ENCODE measurements around the gene OR6V1.
A peak's percentile ranks its signal among the peaks of the same experiment; 100 is the strongest.

OR6V1 gene

GRCh38 chr7:143052041-143052440 is at the start of gene OR6V1:
TSS of gene OR6V1 (plus strand) at chr7:143052341. CDS start at chr7:143052341, 0 bp downstream.
- DNase-seq (ENCODE audit: low read depth in 3 of 3), result no peak

DNA sequence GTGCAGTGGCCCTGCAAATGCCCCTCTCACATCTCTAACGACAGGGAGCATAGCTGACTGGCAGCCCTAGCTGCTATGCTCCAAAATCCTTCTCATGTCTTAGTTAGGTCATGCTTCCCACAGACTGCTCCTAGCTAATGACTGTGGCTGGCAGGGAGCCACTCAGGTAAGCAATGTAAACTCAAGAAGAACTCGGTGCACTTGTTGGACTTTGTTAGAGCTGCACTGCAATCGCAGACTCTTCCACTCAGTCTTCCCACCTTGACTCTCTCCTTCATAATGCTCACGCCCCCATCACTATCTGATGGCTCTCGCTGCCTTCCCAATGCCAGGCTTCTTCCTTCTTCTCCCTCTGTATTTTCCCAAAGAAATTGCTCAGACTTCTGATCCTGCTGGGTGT is 49.2 kb upstream of the OR6V1 start:
- no peak for DNase-seq (ENCODE audit: low read depth in 3 of 3)

GRCh38 chr7:143003393-143004051 is 48.6 kb upstream of the OR6V1 start:
- DNase-seq (ENCODE audit: low read depth in 3 of 3), result peak in 1 of 3 experiments; percentile 3

DNA sequence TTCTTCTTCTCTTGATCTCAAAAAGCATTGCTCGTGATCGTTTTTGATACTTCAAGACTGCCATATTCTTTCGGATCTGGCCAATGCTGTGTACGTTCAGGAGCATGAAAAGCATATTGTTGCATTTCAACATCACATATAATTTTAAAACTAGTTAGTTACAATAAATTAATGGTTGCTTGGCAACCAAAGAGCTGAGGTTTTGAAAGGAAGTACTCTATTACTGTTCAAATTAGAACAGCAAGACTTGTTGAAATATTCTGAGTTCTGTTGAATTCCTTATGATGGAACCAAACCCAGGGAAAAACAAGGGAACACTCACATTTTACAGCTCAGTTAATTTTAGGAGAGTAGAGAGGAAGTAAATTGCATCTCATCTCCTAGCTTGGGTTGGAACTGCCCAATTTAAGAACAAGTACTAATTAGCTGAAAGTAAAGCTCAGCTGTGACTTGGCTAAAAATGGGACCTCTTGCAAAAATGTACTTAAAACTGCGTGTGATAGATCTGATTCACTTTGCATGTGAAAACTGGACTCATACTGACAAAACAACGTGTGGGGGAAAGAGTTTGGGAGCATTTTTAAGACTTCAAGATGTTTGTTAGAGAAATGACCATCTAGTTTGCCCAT is 46.4 kb upstream of the OR6V1 start:
- DNase-seq (ENCODE audit: low read depth in 3 of 3), result no peak

- DNase-seq (ENCODE audit: low read depth in 3 of 3), result peak; percentile 67 to 72 (median 68)
Observed at GRCh38 chr7:143008007-143008901, 43.9 kb upstream of the OR6V1 start.

GRCh38 chr7:143012001-143012400 is 40.1 kb upstream of the OR6V1 start:
- DNase-seq (ENCODE audit: low read depth in 3 of 3), result no peak

DNA sequence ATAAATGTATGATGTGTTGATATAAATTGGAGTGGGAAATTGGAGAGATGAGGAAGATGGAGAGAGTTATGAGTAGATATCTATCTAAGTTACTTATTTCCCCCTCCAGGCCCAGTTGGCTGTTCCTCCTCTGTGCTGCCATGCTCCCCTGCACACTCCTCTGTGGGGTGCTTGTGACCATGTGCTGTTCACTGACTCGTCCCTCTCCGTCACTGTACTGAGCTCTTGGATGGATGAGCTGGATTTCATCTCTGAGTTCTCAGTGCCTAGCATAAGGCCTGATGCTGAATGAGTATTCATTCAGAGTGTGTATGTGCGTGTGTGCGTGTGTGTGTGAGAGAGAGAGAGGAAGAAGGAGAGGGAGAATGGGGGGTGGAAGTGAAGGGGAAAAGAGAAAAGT is 39.7 kb upstream of the OR6V1 start:
- DNase-seq (ENCODE audit: low read depth in 3 of 3), result no peak

- no peak for DNase-seq (ENCODE audit: low read depth in 3 of 3)
Observed at GRCh38 chr7:143013473-143013872, 38.7 kb upstream of the OR6V1 start.

- no peak for DNase-seq (ENCODE audit: low read depth in 3 of 3)
Observed at GRCh38 chr7:143013893-143014292, 38.2 kb upstream of the OR6V1 start.

DNA sequence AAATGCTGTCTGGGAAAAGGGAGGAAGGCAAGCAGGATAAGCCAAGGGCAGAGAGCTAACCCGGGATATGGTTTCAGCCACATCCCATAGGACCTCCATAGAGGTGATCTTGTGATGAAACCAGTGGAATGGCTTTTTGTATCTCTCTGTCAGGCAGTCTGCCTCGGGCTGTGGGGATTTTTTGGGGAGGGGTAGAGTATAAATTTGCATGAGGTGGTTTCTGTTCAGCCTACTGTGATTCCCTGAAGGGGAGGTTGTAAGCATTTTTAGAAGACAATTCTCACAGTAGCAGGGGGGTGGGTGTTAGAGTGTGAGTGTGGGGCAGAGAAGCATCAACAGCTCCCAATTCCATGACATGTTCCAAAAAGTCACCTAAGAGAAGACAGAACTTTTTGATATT is 37.1 kb upstream of the OR6V1 start:
- DNase-seq (ENCODE audit: low read depth in 3 of 3), result no peak

GRCh38 chr7:143015926-143016490 is 36.1 kb upstream of the OR6V1 start:
- DNase-seq (ENCODE audit: low read depth in 3 of 3), result no peak

DNA sequence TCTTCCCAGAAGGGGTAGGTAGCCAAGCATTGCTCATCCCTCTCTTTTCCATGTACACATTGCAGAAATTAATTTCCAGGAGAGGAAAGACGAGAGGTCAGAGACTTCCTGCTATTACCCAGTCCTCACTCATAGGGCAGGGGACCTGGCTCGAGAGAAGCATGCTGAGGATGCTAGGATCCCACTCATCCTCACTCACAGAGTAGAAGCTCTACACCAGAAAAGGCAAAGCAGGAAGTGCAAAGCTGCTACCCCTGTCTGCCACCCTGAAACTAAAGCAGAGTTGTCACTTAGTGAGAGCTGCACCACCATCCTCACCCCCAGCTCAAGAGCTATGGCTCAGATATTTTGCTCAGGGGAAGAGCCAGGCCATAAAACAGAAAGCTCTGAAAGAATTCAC is 35.1 kb upstream of the OR6V1 start:
- no peak for DNase-seq (ENCODE audit: low read depth in 3 of 3)

- no peak for DNase-seq (ENCODE audit: low read depth in 3 of 3)
Observed at GRCh38 chr7:143018931-143019330, 33.2 kb upstream of the OR6V1 start.

- DNase-seq (ENCODE audit: low read depth in 3 of 3), result no peak
Observed at GRCh38 chr7:143023047-143023446, 29.1 kb upstream of the OR6V1 start.

DNA sequence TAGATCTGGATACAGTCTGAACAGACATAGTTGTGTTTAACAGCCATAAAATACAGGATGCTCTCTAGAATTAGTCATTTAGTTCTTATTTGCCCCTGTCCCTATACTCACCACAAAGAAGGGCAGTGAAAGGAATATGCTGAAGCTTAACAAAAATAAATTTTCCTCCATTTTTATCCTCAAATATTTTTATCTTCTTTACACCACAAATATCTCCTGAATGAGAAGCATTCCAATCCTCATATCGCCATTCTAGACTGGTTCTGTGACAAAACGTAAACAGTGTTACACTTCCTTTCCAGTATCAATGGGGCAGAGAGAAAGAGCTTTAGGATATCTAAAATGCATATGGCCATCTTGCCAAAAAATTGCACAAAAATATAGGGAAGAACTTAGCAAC is 26.8 kb upstream of the OR6V1 start:
- DNase-seq (ENCODE audit: low read depth in 3 of 3), result no peak

- DNase-seq (ENCODE audit: low read depth in 3 of 3), result no peak
Observed at GRCh38 chr7:143027032-143027431, 25.1 kb upstream of the OR6V1 start, which contains the start of gene OR9A2. TSS of gene OR9A2 (minus strand) at chr7:143027132. CDS start at chr7:143027132, 0 bp downstream.

GRCh38 chr7:143027683-143028082 is 24.5 kb upstream of the OR6V1 start:
- no peak for DNase-seq (ENCODE audit: low read depth in 3 of 3)

DNA sequence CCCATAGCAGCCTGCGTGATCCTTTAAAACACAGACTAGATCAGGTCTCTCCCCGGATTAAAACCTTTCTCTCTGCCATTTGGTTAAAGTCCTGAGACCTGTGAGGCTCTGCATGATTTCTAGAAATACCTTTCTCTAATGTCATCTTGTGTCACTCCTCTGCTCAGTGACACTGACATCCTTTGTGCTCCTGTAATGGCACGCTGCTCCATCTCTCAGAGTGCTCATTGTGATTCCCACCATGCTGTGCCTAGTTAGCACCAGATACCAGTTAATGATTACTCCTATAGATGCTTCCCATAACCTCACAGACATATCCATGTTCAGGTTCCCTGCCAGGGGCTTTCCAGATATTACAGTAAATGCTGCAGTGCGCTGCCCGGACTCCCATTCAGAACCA is 13.5 kb upstream of the OR6V1 start:
- no peak for DNase-seq (ENCODE audit: low read depth in 3 of 3)

- DNase-seq (ENCODE audit: low read depth in 3 of 3), result no peak
Observed at GRCh38 chr7:143040209-143040715, 11.9 kb upstream of the OR6V1 start.

DNA sequence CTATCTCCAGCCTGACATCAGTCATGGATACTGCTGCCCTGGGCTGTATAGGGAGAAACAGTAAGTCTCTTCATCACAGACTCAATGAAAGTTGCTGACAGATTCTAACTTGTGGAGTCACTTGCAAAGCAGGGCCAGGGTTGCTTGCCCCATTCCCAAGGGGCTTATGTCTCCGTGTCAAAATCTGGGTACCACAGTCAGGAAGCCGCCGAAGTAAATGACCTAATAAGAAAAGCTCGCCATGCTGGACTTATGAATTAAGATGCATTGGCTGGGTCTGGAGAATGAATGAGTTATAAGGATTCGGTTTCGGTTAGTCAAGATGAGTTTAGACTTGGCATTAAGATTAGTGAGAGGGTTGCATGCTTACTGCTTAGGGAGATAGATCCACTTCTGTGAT is 10.8 kb upstream of the OR6V1 start:
- DNase-seq (ENCODE audit: low read depth in 3 of 3), result no peak

DNA sequence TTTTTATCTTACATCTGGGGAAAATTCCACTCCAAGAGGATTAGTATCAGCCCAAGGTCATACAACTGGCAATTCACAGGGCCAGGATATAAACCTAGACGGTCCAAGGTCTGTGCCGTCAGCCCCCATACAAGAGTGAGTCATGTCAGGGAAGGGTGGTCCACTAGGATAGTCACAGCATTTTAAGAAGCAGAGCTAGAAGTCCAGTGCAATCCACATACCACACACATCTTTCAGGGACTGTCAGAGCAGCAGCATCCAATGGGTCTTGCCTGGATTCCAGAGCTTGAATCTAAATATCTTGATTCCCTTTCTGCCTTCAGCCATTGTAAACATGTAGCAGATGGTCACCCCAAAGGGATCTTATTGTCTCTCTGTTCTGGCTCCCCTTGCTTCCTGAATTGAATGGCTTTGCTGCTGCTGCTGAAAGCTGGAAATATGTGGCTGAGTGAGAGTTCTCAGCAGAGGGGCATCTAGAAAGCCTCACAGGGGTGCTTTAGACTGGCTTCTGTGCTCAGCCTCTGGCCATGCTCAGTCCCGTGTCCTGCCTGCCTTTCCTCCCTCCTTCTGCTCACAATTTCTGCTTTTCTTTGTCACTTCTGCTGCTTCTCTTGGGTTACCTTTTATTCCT is 9.9 kb upstream of the OR6V1 start:
- no peak for DNase-seq (ENCODE audit: low read depth in 3 of 3)

Data from stimulated activated CD4-positive, alpha-beta T cell treated with anti-CD3 and anti-CD28 coated beads, TNF-alpha, amount 100 ng/mL, for 4 hours (primary cell).